SU-DHL-6 (cell line): ENCODE results near the gene IMPG2.

Experiments used
- CTCF ChIP-seq: fragments of 200-600 bp; sonication (generic); IDR thresholded peaks from one replicate; pipeline ENCODE4 v1.5.1; 2017; ENCODE audit warnings: antibody characterized with exemption, mild to moderate bottlenecking, low read length, moderate library complexity; ENCODE audit not compliant: insufficient read depth, poor library complexity, severe bottlenecking
- EZH2phosphoT487 ChIP-seq: fragments of 200-600 bp; sonication (generic), shearing (Covaris generic); conservative IDR thresholded peaks from 2 replicates; pipeline ENCODE4 v1.6.1; 2018; ENCODE audit warnings: mild to moderate bottlenecking, antibody characterized with exemption, low read length, moderate library complexity, mixed read lengths

GRCh38 chr3:101248736-101249135 lies 71.6 kb downstream of the IMPG2 start:
- TF ChIP-seq CTCF, result no peak
- TF ChIP-seq EZH2phosphoT487, result no peak
